HepG2 (cell line): Measurements from ENCODE around the gene FKBP1A. TPM values are rescaled to one million over a fixed set of nuclear protein-coding genes. Genes with fewer than 3 reads are reported as not detected.

ENCODE experiments used
- DZIP1 ChIP-seq: sonication (generic); formaldehyde crosslinking; IDR thresholded peaks from 2 replicates; pipeline ENCODE4 v1.5.0; 2020; ENCODE audit warnings: mild to moderate bottlenecking, missing genetic modification reagents
- ELF1 ChIP-seq: sonication (generic); formaldehyde crosslinking; IDR thresholded peaks from 2 replicates; pipeline ENCODE4 v1.4.0; 2020; ENCODE audit warnings: missing genetic modification reagents
- GATAD2A ChIP-seq: IDR thresholded peaks from 2 replicates; pipeline ENCODE4 v1.6.1; 2016
- HNF1B ChIP-seq: sonication (generic); formaldehyde crosslinking; IDR thresholded peaks from 2 replicates; pipeline ENCODE4 v1.5.1; 2020; ENCODE audit warnings: mild to moderate bottlenecking, moderate library complexity, missing genetic modification reagents
- MTA1 ChIP-seq: sonication (generic); formaldehyde crosslinking; IDR thresholded peaks from 2 replicates; pipeline ENCODE4 v1.4.0; 2020; ENCODE audit warnings: missing genetic modification reagents, mild to moderate bottlenecking, borderline replicate concordance
- RBAK ChIP-seq: sonication (generic); formaldehyde crosslinking; IDR thresholded peaks from 2 replicates; pipeline ENCODE4 v1.5.1; 2020; ENCODE audit warnings: mild to moderate bottlenecking, missing genetic modification reagents
- REPIN1 ChIP-seq: sonication (generic); formaldehyde crosslinking; IDR thresholded peaks from 2 replicates; pipeline ENCODE4 v1.8.0; 2022; ENCODE audit warnings: missing genetic modification reagents, low read depth, mild to moderate bottlenecking, borderline replicate concordance
- TMF1 ChIP-seq: sonication (generic); formaldehyde crosslinking; IDR thresholded peaks from 2 replicates; pipeline ENCODE4 v1.8.1; 2022; ENCODE audit warnings: low read depth, missing genetic modification reagents
- YEATS4 ChIP-seq: sonication (generic); formaldehyde crosslinking; IDR thresholded peaks from 2 replicates; pipeline ENCODE4 v1.4.0; 2020; ENCODE audit warnings: missing genetic modification reagents, borderline replicate concordance
- ZC3H13 ChIP-seq: sonication (generic); formaldehyde crosslinking; IDR thresholded peaks from 2 replicates; pipeline ENCODE4 v1.8.1; 2023; ENCODE audit warnings: mild to moderate bottlenecking, missing genetic modification reagents, moderate library complexity
- ZMAT3 ChIP-seq: sonication (generic); formaldehyde crosslinking; conservative IDR thresholded peaks from 2 replicates; pipeline ENCODE4 v1.7.0; 2021; ENCODE audit warnings: missing genetic modification reagents
- ZNF160 ChIP-seq: sonication (generic); formaldehyde crosslinking; IDR thresholded peaks from 2 replicates; pipeline ENCODE4 v1.8.0; 2022; ENCODE audit warnings: mild to moderate bottlenecking, inconsistent platforms, missing genetic modification reagents
- ZNF253 ChIP-seq: sonication (generic); formaldehyde crosslinking; IDR thresholded peaks from 2 replicates; pipeline ENCODE4 v1.8.0; 2022; ENCODE audit warnings: mild to moderate bottlenecking, missing genetic modification reagents, borderline replicate concordance
- ZNF496 ChIP-seq: sonication (generic); formaldehyde crosslinking; IDR thresholded peaks from 2 replicates; pipeline ENCODE4 v1.8.1; 2023; ENCODE audit warnings: mild to moderate bottlenecking, moderate library complexity, missing genetic modification reagents; ENCODE audit not compliant: insufficient replicate concordance
- ZNF556 ChIP-seq: sonication (generic); formaldehyde crosslinking; IDR thresholded peaks from 2 replicates; pipeline ENCODE4 v1.4.0; 2020; ENCODE audit warnings: mild to moderate bottlenecking, missing genetic modification reagents, borderline replicate concordance
- ZNF558 ChIP-seq: sonication (generic); formaldehyde crosslinking; IDR thresholded peaks from 2 replicates; pipeline ENCODE4 v1.9.0; 2022; ENCODE audit warnings: mild to moderate bottlenecking, missing genetic modification reagents, borderline replicate concordance
- ZNF598 ChIP-seq: sonication (generic); formaldehyde crosslinking; IDR thresholded peaks from 2 replicates; pipeline ENCODE4 v1.5.1; 2020; ENCODE audit warnings: mild to moderate bottlenecking, missing genetic modification reagents, borderline replicate concordance
- ZNF7 ChIP-seq: IDR thresholded peaks from 2 replicates; pipeline ENCODE4 v1.6.1; 2016; ENCODE audit warnings: missing biosample characterization, missing genetic modification reagents
- ZNF749 ChIP-seq: sonication (generic); formaldehyde crosslinking; IDR thresholded peaks from 2 replicates; pipeline ENCODE4 v1.8.0; 2022; ENCODE audit warnings: mild to moderate bottlenecking, missing genetic modification reagents, moderate library complexity, borderline replicate concordance
- ZNF781 ChIP-seq: sonication (generic); formaldehyde crosslinking; IDR thresholded peaks from 2 replicates; pipeline ENCODE4 v1.5.1; 2020; ENCODE audit warnings: borderline replicate concordance, mild to moderate bottlenecking, missing genetic modification reagents; ENCODE audit errors: not compliant biosample characterization
- ZZZ3 ChIP-seq: sonication (generic); formaldehyde crosslinking; IDR thresholded peaks from 2 replicates; pipeline ENCODE4 v1.4.0; 2020; ENCODE audit warnings: missing genetic modification reagents, mild to moderate bottlenecking, borderline replicate concordance
- polyA plus RNA-seq, 8 experiments: library from polyadenylated mRNA; depleted of rRNA in 3 of 8; stranded (reverse) in 7 of 8; unstranded in 1 of 8; fragments of >200 nt; fragmentation: Illumina TruSeq in 4 of 8; extraction: Trizol in 4 of 8; gene quantifications; 2 replicates each; pipeline versions ENCODE4 v1.2.1 to v1.2.3, GENCODE V29; 2011 to 2016; ENCODE audit warnings: low read depth in 4 of 8, missing spikeins in 1 of 8, mixed read lengths in 1 of 8; ENCODE audit not compliant: insufficient read depth in 1 of 8
- total RNA-seq, 5 experiments: library from RNA; depleted of rRNA; stranded (reverse); fragments of >200 nt; fragmentation: Illumina TruSeq; extraction: Trizol; gene quantifications; 2 replicates each; pipeline ENCODE4 v1.2.3, GENCODE V29; 2016; ENCODE audit warnings: low read depth in 1 of 5
- TF ChIP-seq, protein P1 (sequence below): sonication (generic); formaldehyde crosslinking; IDR thresholded peaks from 2 replicates; pipeline ENCODE4 v1.4.0; 2020; ENCODE audit warnings: low read depth, mild to moderate bottlenecking, missing genetic modification reagents
- TF ChIP-seq, protein P2 (sequence below): sonication (generic); formaldehyde crosslinking; IDR thresholded peaks from 2 replicates; pipeline ENCODE4 v1.5.0; 2020; ENCODE audit warnings: missing genetic modification reagents

Gene FKBP1A
- total and polyA plus RNA-seq, 2 of the 13 experiments (the other 11 are each of a cell fraction or from before 2014, with no cell fraction given) = 119 to 468 TPM

- TF ChIP-seq DZIP1 (CRISPR knock-in tag) (no peak), ZNF598 (CRISPR knock-in tag) (no peak), MTA1 (no peak), ZMAT3 (peak; percentile 91), RBAK (CRISPR knock-in tag) (no peak), ZNF253 (CRISPR knock-in tag) (no peak), REPIN1 (CRISPR knock-in tag) (peak; percentile 44; the same call in 1 of the 2 replicates), ZNF556 (CRISPR knock-in tag) (peak; percentile 92; the same call in 1 of the 2 replicates), GATAD2A (peak; percentile 59; the same call in 1 of the 2 replicates), ZNF7 (CRISPR knock-in tag) (no peak), ZNF160 (CRISPR knock-in tag) (peak; percentile 64; the same call in 1 of the 2 replicates), ZNF496 (no peak), ZNF749 (CRISPR knock-in tag) (no peak), ZZZ3 (CRISPR knock-in tag) (peak; percentile 89; the same call in 1 of the 2 replicates), ZNF558 (CRISPR knock-in tag) (peak; percentile 2; the same call in 1 of the 2 replicates), YEATS4 (CRISPR knock-in tag) (peak; percentile 84), ELF1 (CRISPR knock-in tag) (peak; percentile 97), HNF1B (CRISPR knock-in tag) (peak; percentile 96), TMF1 (CRISPR knock-in tag) (no peak), ZNF781 (CRISPR knock-in tag) (peak; percentile 89), ZC3H13 (CRISPR knock-in tag) (no peak; the same call in 1 of the 2 replicates)
- TF ChIP-seq, protein P1, sequence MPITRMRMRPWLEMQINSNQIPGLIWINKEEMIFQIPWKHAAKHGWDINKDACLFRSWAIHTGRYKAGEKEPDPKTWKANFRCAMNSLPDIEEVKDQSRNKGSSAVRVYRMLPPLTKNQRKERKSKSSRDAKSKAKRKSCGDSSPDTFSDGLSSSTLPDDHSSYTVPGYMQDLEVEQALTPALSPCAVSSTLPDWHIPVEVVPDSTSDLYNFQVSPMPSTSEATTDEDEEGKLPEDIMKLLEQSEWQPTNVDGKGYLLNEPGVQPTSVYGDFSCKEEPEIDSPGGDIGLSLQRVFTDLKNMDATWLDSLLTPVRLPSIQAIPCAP (CRISPR knock-in tag) = no peak
- TF ChIP-seq, protein P2, sequence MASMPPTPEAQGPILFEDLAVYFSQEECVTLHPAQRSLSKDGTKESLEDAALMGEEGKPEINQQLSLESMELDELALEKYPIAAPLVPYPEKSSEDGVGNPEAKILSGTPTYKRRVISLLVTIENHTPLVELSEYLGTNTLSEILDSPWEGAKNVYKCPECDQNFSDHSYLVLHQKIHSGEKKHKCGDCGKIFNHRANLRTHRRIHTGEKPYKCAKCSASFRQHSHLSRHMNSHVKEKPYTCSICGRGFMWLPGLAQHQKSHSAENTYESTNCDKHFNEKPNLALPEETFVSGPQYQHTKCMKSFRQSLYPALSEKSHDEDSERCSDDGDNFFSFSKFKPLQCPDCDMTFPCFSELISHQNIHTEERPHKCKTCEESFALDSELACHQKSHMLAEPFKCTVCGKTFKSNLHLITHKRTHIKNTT (CRISPR knock-in tag) = no peak
These were observed at the start of gene FKBP1A (continued) for GRCh38 chr20:1392693-1393506.
